ENCODE data around the gene VCX2. TPM values are rescaled to one million over a fixed set of nuclear protein-coding genes. Genes with fewer than 3 reads are reported as not detected.
A peak's percentile ranks its signal among the peaks of the same experiment; 100 is the strongest.

VCX2 gene
- total and polyA plus RNA-seq, 2 donors (not counting 1 experiment from before 2014, with no cell fraction given), result not detected

DNA sequence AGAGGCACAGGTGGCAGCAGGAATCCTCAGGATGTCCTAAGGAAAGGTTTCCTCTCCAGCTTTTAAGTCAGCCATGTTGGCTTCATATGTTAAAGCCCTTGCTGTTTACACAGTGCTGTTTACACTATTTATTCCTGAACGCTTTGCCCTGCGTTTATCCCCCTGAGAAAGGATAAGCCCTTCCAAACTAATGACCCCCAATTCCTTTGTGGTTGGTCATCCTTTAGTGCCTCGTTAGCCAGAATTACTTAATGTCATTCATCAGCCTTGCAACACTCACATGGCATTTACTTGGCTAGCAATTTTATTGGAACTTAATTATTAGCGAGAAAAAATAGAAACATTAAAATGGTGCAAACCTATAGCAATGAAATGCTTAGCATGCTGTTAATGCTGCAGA, 23.8 kb downstream of the VCX2 start:
- no peaks in the 10 kb centered on the region for H3K4me1 ChIP-seq (ENCODE audit: control insufficient read depth, extremely low read depth, insufficient read depth, low read length)
- peak; percentile 17 to 25 for DNase-seq (ENCODE audit: low read depth in 2 of 2)
- no peak overlapping the region for H2AFZ ChIP-seq (ENCODE audit: low read length)
- H3K4me3 ChIP-seq (replicated peaks in 1 of 4; ENCODE audit: control extremely low read depth in 1 of 4, insufficient read depth in 1 of 4, low read depth in 3 of 4, low read length in 4 of 4), result no peak overlapping the region
- H4K20me1 ChIP-seq (ENCODE audit: control insufficient read depth, extremely low read depth, insufficient read depth, low read length), result no peaks in the 10 kb centered on the region
- H3K36me3 ChIP-seq (ENCODE audit: control insufficient read depth, insufficient read depth, low read length), result no peaks in the 10 kb centered on the region
- H3K9me3 ChIP-seq (ENCODE audit: control insufficient read depth, insufficient read depth, low read depth, low read length), result no peaks in the 10 kb centered on the region
- TF ChIP-seq, protein P1, sequence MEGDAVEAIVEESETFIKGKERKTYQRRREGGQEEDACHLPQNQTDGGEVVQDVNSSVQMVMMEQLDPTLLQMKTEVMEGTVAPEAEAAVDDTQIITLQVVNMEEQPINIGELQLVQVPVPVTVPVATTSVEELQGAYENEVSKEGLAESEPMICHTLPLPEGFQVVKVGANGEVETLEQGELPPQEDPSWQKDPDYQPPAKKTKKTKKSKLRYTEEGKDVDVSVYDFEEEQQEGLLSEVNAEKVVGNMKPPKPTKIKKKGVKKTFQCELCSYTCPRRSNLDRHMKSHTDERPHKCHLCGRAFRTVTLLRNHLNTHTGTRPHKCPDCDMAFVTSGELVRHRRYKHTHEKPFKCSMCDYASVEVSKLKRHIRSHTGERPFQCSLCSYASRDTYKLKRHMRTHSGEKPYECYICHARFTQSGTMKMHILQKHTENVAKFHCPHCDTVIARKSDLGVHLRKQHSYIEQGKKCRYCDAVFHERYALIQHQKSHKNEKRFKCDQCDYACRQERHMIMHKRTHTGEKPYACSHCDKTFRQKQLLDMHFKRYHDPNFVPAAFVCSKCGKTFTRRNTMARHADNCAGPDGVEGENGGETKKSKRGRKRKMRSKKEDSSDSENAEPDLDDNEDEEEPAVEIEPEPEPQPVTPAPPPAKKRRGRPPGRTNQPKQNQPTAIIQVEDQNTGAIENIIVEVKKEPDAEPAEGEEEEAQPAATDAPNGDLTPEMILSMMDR (conservative IDR thresholded peaks at IDR 0.05 in 1 of 2, IDR thresholded peaks at IDR 0.05 in 1 of 2; ENCODE audit: low read depth in 1 of 2, low read length in 2 of 2), result no peak
- no peak for TF ChIP-seq EZH2 (IDR thresholded peaks at IDR 0.05; ENCODE audit: low read length, missing control alignments)
- H3K9ac ChIP-seq (ENCODE audit: insufficient read depth, low read length), result no peak overlapping the region
- no peak overlapping the region for H3K4me2 ChIP-seq (ENCODE audit: extremely low read depth, insufficient read depth, low read length)
- H3K27ac ChIP-seq (ENCODE audit: insufficient read depth, low read length), result no peak overlapping the region
- no peaks in the 10 kb centered on the region for H3K79me2 ChIP-seq (ENCODE audit: control insufficient read depth, insufficient read depth, low read length)
- H3K27me3 ChIP-seq (ENCODE audit: control insufficient read depth, insufficient read depth, low read length), result no peaks in the 10 kb centered on the region

DNA sequence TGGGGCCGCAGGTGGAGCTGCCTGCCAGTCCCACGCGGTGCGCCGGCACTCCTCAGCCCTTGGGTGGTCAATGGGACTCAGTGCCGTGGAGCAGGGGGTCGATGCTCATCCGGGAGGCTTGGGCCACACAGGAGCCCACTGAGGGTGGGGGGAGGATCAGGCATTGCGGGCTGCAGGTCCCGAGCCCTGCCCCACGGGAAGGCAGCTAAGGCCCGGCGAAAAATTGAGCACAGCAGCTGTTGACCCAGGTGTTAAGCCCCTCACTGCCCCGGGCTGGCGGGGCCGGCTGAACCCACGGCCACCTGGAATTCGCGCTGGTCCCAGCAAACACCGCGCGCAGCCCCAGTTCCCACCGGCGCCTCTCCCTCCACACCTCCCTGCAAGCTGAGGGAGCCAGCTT, 26.1 kb downstream of the VCX2 start:
- H3K27ac ChIP-seq (ENCODE audit: insufficient read depth, low read length), result no peak overlapping the region

DNA sequence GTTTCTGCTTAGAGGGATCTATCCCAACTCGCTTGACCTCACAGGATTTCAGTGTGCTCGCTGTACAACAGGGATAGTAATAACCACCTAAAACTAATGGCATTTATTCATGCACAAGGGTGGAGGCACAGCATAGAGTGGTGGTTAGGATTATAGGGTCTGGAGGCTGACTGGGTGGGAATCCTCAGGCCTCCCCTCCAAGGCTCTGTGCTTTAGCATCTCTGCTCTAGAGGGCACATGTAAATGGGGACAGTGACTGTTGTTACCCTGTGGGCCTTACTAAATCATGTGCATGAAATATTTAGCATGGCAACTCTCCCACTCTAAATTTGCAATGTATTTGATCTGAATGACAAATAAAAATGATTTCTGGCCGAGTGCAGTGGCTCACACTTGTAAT, 29.2 kb downstream of the VCX2 start:
- no peak overlapping the region for H3K4me2 ChIP-seq (ENCODE audit: extremely low read depth, insufficient read depth, low read length)
- H3K27me3 ChIP-seq (ENCODE audit: control insufficient read depth, insufficient read depth, low read length), result no peaks in the 10 kb centered on the region
- H3K4me3 ChIP-seq (replicated peaks in 1 of 4; ENCODE audit: control extremely low read depth in 1 of 4, insufficient read depth in 1 of 4, low read depth in 3 of 4, low read length in 4 of 4), result no peak overlapping the region
- no peaks in the 10 kb centered on the region for H3K36me3 ChIP-seq (ENCODE audit: control insufficient read depth, insufficient read depth, low read length)
- no peak overlapping the region for H2AFZ ChIP-seq (ENCODE audit: low read length)
- no peak overlapping the region for H3K27ac ChIP-seq (ENCODE audit: insufficient read depth, low read length)
- no peaks in the 10 kb centered on the region for H3K79me2 ChIP-seq (ENCODE audit: control insufficient read depth, insufficient read depth, low read length)
- H3K4me1 ChIP-seq (ENCODE audit: control insufficient read depth, extremely low read depth, insufficient read depth, low read length), result no peaks in the 10 kb centered on the region
- no peak overlapping the region for H3K9ac ChIP-seq (ENCODE audit: insufficient read depth, low read length)
- no peaks in the 10 kb centered on the region for H3K9me3 ChIP-seq (ENCODE audit: control insufficient read depth, insufficient read depth, low read depth, low read length)
- TF ChIP-seq EZH2 (IDR thresholded peaks at IDR 0.05; ENCODE audit: low read length, missing control alignments), result no peak
- TF ChIP-seq, protein P1 (conservative IDR thresholded peaks at IDR 0.05 in 1 of 2, IDR thresholded peaks at IDR 0.05 in 1 of 2; ENCODE audit: low read depth in 1 of 2, low read length in 2 of 2), result no peak
- DNase-seq (ENCODE audit: low read depth in 2 of 2), result no peak
- H4K20me1 ChIP-seq (ENCODE audit: control insufficient read depth, extremely low read depth, insufficient read depth, low read length), result no peaks in the 10 kb centered on the region

More for the DNA sequence above, 26.1 kb downstream of the VCX2 start:
- Histone ChIP-seq H4K20me1 (ENCODE audit: control insufficient read depth, extremely low read depth, insufficient read depth, low read length) (no peaks in the 10 kb centered on the region), H3K36me3 (ENCODE audit: control insufficient read depth, insufficient read depth, low read length) (no peaks in the 10 kb centered on the region), H3K4me1 (ENCODE audit: control insufficient read depth, extremely low read depth, insufficient read depth, low read length) (no peaks in the 10 kb centered on the region), H3K9me3 (ENCODE audit: control insufficient read depth, insufficient read depth, low read depth, low read length) (no peaks in the 10 kb centered on the region), H3K4me3 (replicated peaks in 1 of 4; ENCODE audit: control extremely low read depth in 1 of 4, insufficient read depth in 1 of 4, low read depth in 3 of 4, low read length in 4 of 4) (no peak overlapping the region), H3K9ac (ENCODE audit: insufficient read depth, low read length) (no peak overlapping the region), H3K4me2 (ENCODE audit: extremely low read depth, insufficient read depth, low read length) (no peak overlapping the region), H2AFZ (ENCODE audit: low read length) (no peak overlapping the region), H3K27me3 (ENCODE audit: control insufficient read depth, insufficient read depth, low read length) (no peaks in the 10 kb centered on the region), H3K79me2 (ENCODE audit: control insufficient read depth, insufficient read depth, low read length) (no peaks in the 10 kb centered on the region)
- no peak for DNase-seq (ENCODE audit: low read depth in 2 of 2)
- TF ChIP-seq EZH2 (IDR thresholded peaks at IDR 0.05; ENCODE audit: low read length, missing control alignments), result no peak
- TF ChIP-seq, protein P1 (conservative IDR thresholded peaks at IDR 0.05 in 1 of 2, IDR thresholded peaks at IDR 0.05 in 1 of 2; ENCODE audit: low read depth in 1 of 2, low read length in 2 of 2), result no peak
